ENCODE measurements around the gene C5orf34. TPM values are rescaled to one million over a fixed set of nuclear protein-coding genes. Genes with fewer than 3 reads are reported as not detected.

Gene C5orf34
- polyA plus RNA-seq, 1 of the 3 experiments (the other 2 are of a cell fraction) = 2.9 TPM

DNA sequence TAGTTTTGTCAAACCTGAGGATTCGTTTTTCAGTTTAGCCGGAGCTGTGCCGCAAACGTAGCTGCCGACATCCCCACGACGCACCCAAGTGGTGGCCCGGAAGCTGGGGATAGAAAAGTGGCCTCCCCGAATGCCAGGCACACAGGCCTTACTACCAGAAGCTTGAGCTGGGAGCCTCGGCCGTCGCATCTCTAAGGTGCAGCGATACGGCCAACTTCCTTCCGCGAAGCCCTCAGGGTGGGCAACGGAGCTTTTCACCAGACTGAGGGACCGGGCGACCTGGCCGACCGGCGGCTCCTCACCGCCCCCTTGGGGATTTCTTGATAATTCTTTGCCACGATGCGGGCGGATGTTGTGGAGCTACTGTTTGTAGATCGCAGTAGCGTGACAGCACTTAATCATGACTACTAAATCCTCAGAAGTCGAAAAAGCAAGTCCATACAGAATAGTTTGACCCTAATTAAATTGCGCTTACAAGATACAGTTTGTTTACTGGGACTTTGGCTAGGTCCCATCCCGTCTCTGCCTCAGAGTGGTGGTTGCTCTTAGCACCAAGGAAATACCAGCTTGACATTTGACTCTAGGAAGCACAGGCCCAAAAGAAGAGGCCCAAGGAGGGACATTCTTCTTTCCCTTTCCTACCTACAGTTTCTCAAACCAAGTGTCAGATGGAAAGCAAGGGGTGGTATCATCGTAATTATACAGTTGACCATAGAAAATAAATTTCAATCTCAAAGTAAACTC is 30.7 kb downstream of the C5orf34 start (continued):
- TF ChIP-seq, protein P1, sequence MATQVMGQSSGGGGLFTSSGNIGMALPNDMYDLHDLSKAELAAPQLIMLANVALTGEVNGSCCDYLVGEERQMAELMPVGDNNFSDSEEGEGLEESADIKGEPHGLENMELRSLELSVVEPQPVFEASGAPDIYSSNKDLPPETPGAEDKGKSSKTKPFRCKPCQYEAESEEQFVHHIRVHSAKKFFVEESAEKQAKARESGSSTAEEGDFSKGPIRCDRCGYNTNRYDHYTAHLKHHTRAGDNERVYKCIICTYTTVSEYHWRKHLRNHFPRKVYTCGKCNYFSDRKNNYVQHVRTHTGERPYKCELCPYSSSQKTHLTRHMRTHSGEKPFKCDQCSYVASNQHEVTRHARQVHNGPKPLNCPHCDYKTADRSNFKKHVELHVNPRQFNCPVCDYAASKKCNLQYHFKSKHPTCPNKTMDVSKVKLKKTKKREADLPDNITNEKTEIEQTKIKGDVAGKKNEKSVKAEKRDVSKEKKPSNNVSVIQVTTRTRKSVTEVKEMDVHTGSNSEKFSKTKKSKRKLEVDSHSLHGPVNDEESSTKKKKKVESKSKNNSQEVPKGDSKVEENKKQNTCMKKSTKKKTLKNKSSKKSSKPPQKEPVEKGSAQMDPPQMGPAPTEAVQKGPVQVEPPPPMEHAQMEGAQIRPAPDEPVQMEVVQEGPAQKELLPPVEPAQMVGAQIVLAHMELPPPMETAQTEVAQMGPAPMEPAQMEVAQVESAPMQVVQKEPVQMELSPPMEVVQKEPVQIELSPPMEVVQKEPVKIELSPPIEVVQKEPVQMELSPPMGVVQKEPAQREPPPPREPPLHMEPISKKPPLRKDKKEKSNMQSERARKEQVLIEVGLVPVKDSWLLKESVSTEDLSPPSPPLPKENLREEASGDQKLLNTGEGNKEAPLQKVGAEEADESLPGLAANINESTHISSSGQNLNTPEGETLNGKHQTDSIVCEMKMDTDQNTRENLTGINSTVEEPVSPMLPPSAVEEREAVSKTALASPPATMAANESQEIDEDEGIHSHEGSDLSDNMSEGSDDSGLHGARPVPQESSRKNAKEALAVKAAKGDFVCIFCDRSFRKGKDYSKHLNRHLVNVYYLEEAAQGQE (IDR thresholded peaks at IDR 0.05; ENCODE audit: low read depth, low read length) = no peak
- TF ChIP-seq, protein P2, sequence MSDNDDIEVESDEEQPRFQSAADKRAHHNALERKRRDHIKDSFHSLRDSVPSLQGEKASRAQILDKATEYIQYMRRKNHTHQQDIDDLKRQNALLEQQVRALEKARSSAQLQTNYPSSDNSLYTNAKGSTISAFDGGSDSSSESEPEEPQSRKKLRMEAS (IDR thresholded peaks at IDR 0.05; ENCODE audit: low read depth) = no peak; the same call in 1 of the 2 replicates
- no peak for TF ChIP-seq RCOR1 (IDR thresholded peaks at IDR 0.05; ENCODE audit: low read length)
- TF ChIP-seq, protein P3, sequence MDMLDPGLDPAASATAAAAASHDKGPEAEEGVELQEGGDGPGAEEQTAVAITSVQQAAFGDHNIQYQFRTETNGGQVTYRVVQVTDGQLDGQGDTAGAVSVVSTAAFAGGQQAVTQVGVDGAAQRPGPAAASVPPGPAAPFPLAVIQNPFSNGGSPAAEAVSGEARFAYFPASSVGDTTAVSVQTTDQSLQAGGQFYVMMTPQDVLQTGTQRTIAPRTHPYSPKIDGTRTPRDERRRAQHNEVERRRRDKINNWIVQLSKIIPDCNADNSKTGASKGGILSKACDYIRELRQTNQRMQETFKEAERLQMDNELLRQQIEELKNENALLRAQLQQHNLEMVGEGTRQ (IDR thresholded peaks at IDR 0.05; ENCODE audit: borderline replicate concordance, low read depth, low read length) = no peak
- TF ChIP-seq EZH2phosphoT487 (IDR thresholded peaks at IDR 0.05; ENCODE audit: borderline replicate concordance, low read depth) = no peak
- TF ChIP-seq MEF2A (IDR thresholded peaks at IDR 0.05; ENCODE audit: borderline replicate concordance, low read depth) = no peak
- TF ChIP-seq RAD21 (IDR thresholded peaks at IDR 0.05; ENCODE audit: low read length) = peak; percentile 59
- no peak for TF ChIP-seq GATA2 (CRISPR knock-in tag; IDR thresholded peaks at IDR 0.05)
- TF ChIP-seq RFX5 (IDR thresholded peaks at IDR 0.05; ENCODE audit: low read length) = no peak

DNA sequence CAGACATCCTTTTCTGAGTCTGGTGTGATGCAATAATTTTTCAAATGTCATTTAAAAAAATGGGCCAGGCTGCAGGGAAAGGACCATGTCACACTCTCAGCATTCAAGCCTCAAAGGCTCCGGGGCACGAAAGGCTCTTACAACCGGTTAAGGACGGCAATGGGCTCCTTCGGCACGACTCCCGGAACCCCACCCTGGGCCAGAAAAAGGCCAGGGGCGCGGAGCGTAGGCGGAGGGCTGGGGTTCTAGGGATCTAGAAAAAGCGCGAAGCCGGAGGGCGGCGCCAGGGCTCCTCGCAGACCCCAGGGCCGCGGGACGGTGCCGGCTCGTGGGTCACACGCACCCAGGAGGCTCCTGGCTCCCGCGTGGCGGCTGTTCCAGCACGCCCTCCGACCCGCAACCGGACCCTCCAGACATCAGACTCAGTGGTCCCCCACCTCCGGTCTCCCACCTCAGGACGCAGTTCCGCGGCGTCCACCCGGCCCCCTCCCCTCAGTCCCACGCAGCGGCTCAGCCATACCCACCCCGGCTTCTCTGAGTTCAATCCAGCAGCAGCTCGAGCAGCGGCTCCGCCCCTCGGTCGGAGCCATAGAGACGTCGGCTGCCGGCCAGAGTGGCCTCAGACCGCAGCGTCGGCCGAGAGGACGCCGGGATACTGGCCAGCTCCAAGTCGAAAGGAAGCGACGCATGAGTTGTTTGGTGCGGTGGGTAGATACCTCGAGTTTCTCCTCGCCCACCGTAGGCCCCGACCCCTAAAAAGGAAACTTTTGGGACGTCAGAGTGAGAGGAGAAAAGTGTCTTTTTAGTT is 31.4 kb downstream of the C5orf34 start, which contains the start of gene TMEM267:
Gene TMEM267 (minus strand): TSS at position 568 of the 808 bp plus-strand sequence. CDS start 29,896 bp downstream, outside the sequence.
- POLR2A ChIA-PET = interaction anchor here (0.6 to 2.7 kb wide), 12 partner anchors 9 to 538 kb away, joined by 3 to 30 read pairs (median 7); partner anchors contain the start of genes C5orf34, HMGCS1, NNT and ZNF131
- peak within 1 kb of the TSS; percentile 88 for H3K4me2 ChIP-seq
- H3K79me2 ChIP-seq (ENCODE audit: insufficient read depth) = peaks cover 25% of the 10 kb centered on the region
- H3K4me3 ChIP-seq (ENCODE audit: low read depth in 2 of 2, low read length in 1 of 2) = peak within 1 kb of the TSS; percentile 76 to 85
- no peaks in the 10 kb centered on the region for H3K9me2 ChIP-seq
- H3K4me1 ChIP-seq (ENCODE audit: control insufficient read depth in 1 of 2, insufficient read depth in 2 of 2, low read depth in 1 of 2, low read length in 1 of 2) = peaks cover 0 to 7% of the 10 kb centered on the region in 2 experiments; a peak in 2 of 4 replicates
- peaks cover 8% of the 10 kb centered on the region for H3F3A ChIP-seq (replicated peaks; ENCODE audit: insufficient read depth)
- WGBS (ENCODE audit: low lambda C conversion rate) = under 1% methylated on average over 42 of the region's 62 CpGs
- H3K27me3 ChIP-seq (ENCODE audit: insufficient read depth) = no peaks in the 10 kb centered on the region
- H3K36me3 ChIP-seq (replicated peaks in 1 of 2; ENCODE audit: control insufficient read depth in 1 of 2, insufficient read depth in 2 of 2, low read length in 1 of 2) = peaks cover 8 to 14% of the 10 kb centered on the region in 2 experiments
- H3K27ac ChIP-seq (ENCODE audit: low read depth in 2 of 2, low read length in 1 of 2) = peak within 1 kb of the TSS; percentile 92 to 97
- no peaks in the 10 kb centered on the region for H4K20me1 ChIP-seq (ENCODE audit: insufficient read depth)
- peak within 1 kb of the TSS; percentile 79 for H2AFZ ChIP-seq (ENCODE audit: low read depth)
- CTCF ChIA-PET = interaction anchor here (0.6 to 3.0 kb wide), 35 partner anchors 8 to 1223 kb away, joined by 3 to 22 read pairs (median 5); partner anchors contain the start of genes C5orf34, NNT and ZNF131
- DNase-seq = peak; percentile 92
- H3K9me3 ChIP-seq = no peaks in the 10 kb centered on the region
- H3K9ac ChIP-seq = peak within 1 kb of the TSS; percentile 90
- TF ChIP-seq TAF1 (IDR thresholded peaks at IDR 0.05; ENCODE audit: borderline replicate concordance, low read depth, low read length) (peak; percentile 96), JUND (IDR thresholded peaks at IDR 0.05) (no peak), MXI1 (IDR thresholded peaks at IDR 0.05; ENCODE audit: low read depth, low read length) (peak; percentile 60), RAD21 (IDR thresholded peaks at IDR 0.05; ENCODE audit: low read length) (0 out of 2 replicates have a peak, but pooled peaks have one; percentile 5), YY1 (IDR thresholded peaks at IDR 0.05; ENCODE audit: low read depth) (peak; percentile 15; the same call in 1 of the 2 replicates), FOXM1 (IDR thresholded peaks at IDR 0.05; ENCODE audit: low read depth) (no peak), TEAD4 (IDR thresholded peaks at IDR 0.05; ENCODE audit: borderline replicate concordance, insufficient read depth) (0 out of 2 replicates have a peak, but pooled peaks have one; percentile 2), NRF1 (IDR thresholded peaks at IDR 0.05; ENCODE audit: low read depth, low read length) (0 out of 2 replicates have a peak, but pooled peaks have one; percentile 3), EP300 (IDR thresholded peaks at IDR 0.05; ENCODE audit: borderline replicate concordance in 1 of 2, low read depth in 1 of 2, low read length in 1 of 2) (0 out of 4 replicates have a peak, but pooled peaks of 1 of the 2 experiments have one; percentile 5), GABPA (IDR thresholded peaks at IDR 0.05; ENCODE audit: low read depth) (peak; percentile 56; the same call in 1 of the 2 replicates), SMC3 (IDR thresholded peaks at IDR 0.05; ENCODE audit: low read depth, low read length) (no peak), RXRA (IDR thresholded peaks at IDR 0.05; ENCODE audit: borderline replicate concordance, low read depth) (no peak), POLR2AphosphoS5 (IDR thresholded peaks at IDR 0.05; ENCODE audit: low read depth, low read length) (peak; percentile 96)
- TF ChIP-seq, protein P2 (IDR thresholded peaks at IDR 0.05; ENCODE audit: low read depth) = peak; percentile 69
- TF ChIP-seq, protein P4, sequence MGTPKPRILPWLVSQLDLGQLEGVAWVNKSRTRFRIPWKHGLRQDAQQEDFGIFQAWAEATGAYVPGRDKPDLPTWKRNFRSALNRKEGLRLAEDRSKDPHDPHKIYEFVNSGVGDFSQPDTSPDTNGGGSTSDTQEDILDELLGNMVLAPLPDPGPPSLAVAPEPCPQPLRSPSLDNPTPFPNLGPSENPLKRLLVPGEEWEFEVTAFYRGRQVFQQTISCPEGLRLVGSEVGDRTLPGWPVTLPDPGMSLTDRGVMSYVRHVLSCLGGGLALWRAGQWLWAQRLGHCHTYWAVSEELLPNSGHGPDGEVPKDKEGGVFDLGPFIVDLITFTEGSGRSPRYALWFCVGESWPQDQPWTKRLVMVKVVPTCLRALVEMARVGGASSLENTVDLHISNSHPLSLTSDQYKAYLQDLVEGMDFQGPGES (IDR thresholded peaks at IDR 0.05; ENCODE audit: low read depth, low read length) = no peak
